ENCODE data around the gene APLN. TPM values are rescaled to one million over a fixed set of nuclear protein-coding genes. Genes with fewer than 3 reads are reported as not detected.

APLN gene
- total RNA-seq = 0.32 and 0.39 TPM in 2 replicates

GRCh38 chrX:129654652-129655546 lies at the start of gene APLN:
Gene APLN, minus strand, starts transcription at chrX:129654956. Its CDS starts 326 bp downstream, at chrX:129654630.
- Mint-ChIP-seq H3K4me3 (ENCODE audit: low read depth) (peak within 1 kb of the TSS; percentile 67), H3K9me3 (no peaks in the 10 kb centered on the region), H3K4me1 (ENCODE audit: low read depth) (peaks cover 3% of the 10 kb centered on the region), H3K27ac (no peak within 1 kb of the TSS), H3K36me3 (ENCODE audit: low read depth) (no peaks in the 10 kb centered on the region), H3K27me3 (ENCODE audit: low read depth) (peaks cover 25% of the 10 kb centered on the region)
- intact Hi-C loops (cut with micrococcal nuclease) = no loop called here
- DNase-seq (ENCODE audit: low spot score) = no peak

GRCh38 chrX:129704491-129704890 lies 49.7 kb upstream of the APLN start:
- intact Hi-C loops (cut with micrococcal nuclease) = no loop called here
- DNase-seq (ENCODE audit: low spot score) = no peak
- no peak overlapping the region for H3K4me3 Mint-ChIP-seq (ENCODE audit: low read depth)
- H3K9me3 Mint-ChIP-seq = no peaks in the 10 kb centered on the region
- H3K36me3 Mint-ChIP-seq (ENCODE audit: low read depth) = no peaks in the 10 kb centered on the region
- peaks cover 1% of the 10 kb centered on the region for H3K27me3 Mint-ChIP-seq (ENCODE audit: low read depth)
- no peaks in the 10 kb centered on the region for H3K4me1 Mint-ChIP-seq (ENCODE audit: low read depth)
- no peak overlapping the region for H3K27ac Mint-ChIP-seq

GRCh38 chrX:129701624-129702069 lies 46.9 kb upstream of the APLN start:
- intact Hi-C loops (cut with micrococcal nuclease) = no loop called here
- no peak for DNase-seq (ENCODE audit: low spot score)
- H3K27me3 Mint-ChIP-seq (ENCODE audit: low read depth) = peaks cover 1% of the 10 kb centered on the region
- H3K27ac Mint-ChIP-seq = no peak overlapping the region
- no peaks in the 10 kb centered on the region for H3K4me1 Mint-ChIP-seq (ENCODE audit: low read depth)
- no peaks in the 10 kb centered on the region for H3K9me3 Mint-ChIP-seq
- no peak overlapping the region for H3K4me3 Mint-ChIP-seq (ENCODE audit: low read depth)
- H3K36me3 Mint-ChIP-seq (ENCODE audit: low read depth) = no peaks in the 10 kb centered on the region

GRCh38 chrX:129700536-129700935 lies 45.8 kb upstream of the APLN start:
- intact Hi-C loops (cut with micrococcal nuclease) = no loop called here
- no peaks in the 10 kb centered on the region for H3K9me3 Mint-ChIP-seq
- no peaks in the 10 kb centered on the region for H3K4me1 Mint-ChIP-seq (ENCODE audit: low read depth)
- peaks cover 1% of the 10 kb centered on the region for H3K27me3 Mint-ChIP-seq (ENCODE audit: low read depth)
- no peak for DNase-seq (ENCODE audit: low spot score)
- no peaks in the 10 kb centered on the region for H3K36me3 Mint-ChIP-seq (ENCODE audit: low read depth)
- H3K27ac Mint-ChIP-seq = no peak overlapping the region
- H3K4me3 Mint-ChIP-seq (ENCODE audit: low read depth) = no peak overlapping the region

GRCh38 chrX:129698150-129698549 lies 43.4 kb upstream of the APLN start:
- no peaks in the 10 kb centered on the region for H3K4me1 Mint-ChIP-seq (ENCODE audit: low read depth)
- intact Hi-C loops (cut with micrococcal nuclease) = no loop called here
- H3K27me3 Mint-ChIP-seq (ENCODE audit: low read depth) = peaks cover 1% of the 10 kb centered on the region
- DNase-seq (ENCODE audit: low spot score) = no peak
- no peaks in the 10 kb centered on the region for H3K36me3 Mint-ChIP-seq (ENCODE audit: low read depth)
- H3K4me3 Mint-ChIP-seq (ENCODE audit: low read depth) = no peak overlapping the region
- no peaks in the 10 kb centered on the region for H3K9me3 Mint-ChIP-seq
- no peak overlapping the region for H3K27ac Mint-ChIP-seq

GRCh38 chrX:129697204-129697829 lies 42.6 kb upstream of the APLN start:
- intact Hi-C loops (cut with micrococcal nuclease) = no loop called here
- DNase-seq (ENCODE audit: low spot score) = no peak
- Mint-ChIP-seq H3K9me3 (no peaks in the 10 kb centered on the region), H3K4me3 (ENCODE audit: low read depth) (no peak overlapping the region), H3K36me3 (ENCODE audit: low read depth) (no peaks in the 10 kb centered on the region), H3K27me3 (ENCODE audit: low read depth) (peaks cover 1% of the 10 kb centered on the region), H3K4me1 (ENCODE audit: low read depth) (no peaks in the 10 kb centered on the region), H3K27ac (no peak overlapping the region)

GRCh38 chrX:129696463-129697155 lies 41.9 kb upstream of the APLN start:
- no peak overlapping the region for H3K27ac Mint-ChIP-seq
- H3K9me3 Mint-ChIP-seq = no peaks in the 10 kb centered on the region
- no peaks in the 10 kb centered on the region for H3K4me1 Mint-ChIP-seq (ENCODE audit: low read depth)
- DNase-seq (ENCODE audit: low spot score) = no peak
- intact Hi-C loops (cut with micrococcal nuclease) = no loop called here
- peaks cover 1% of the 10 kb centered on the region for H3K27me3 Mint-ChIP-seq (ENCODE audit: low read depth)
- no peak overlapping the region for H3K4me3 Mint-ChIP-seq (ENCODE audit: low read depth)
- H3K36me3 Mint-ChIP-seq (ENCODE audit: low read depth) = no peaks in the 10 kb centered on the region

GRCh38 chrX:129695937-129696336 lies 41.2 kb upstream of the APLN start:
- Mint-ChIP-seq H3K9me3 (no peaks in the 10 kb centered on the region), H3K4me1 (ENCODE audit: low read depth) (no peaks in the 10 kb centered on the region), H3K4me3 (ENCODE audit: low read depth) (no peak overlapping the region), H3K36me3 (ENCODE audit: low read depth) (no peaks in the 10 kb centered on the region), H3K27me3 (ENCODE audit: low read depth) (peaks cover 1% of the 10 kb centered on the region), H3K27ac (no peak overlapping the region)
- DNase-seq (ENCODE audit: low spot score) = no peak
- intact Hi-C loops (cut with micrococcal nuclease) = no loop called here

- intact Hi-C loops (cut with micrococcal nuclease) = no loop called here
- Mint-ChIP-seq H3K27me3 (ENCODE audit: low read depth) (peaks cover 1% of the 10 kb centered on the region), H3K4me3 (ENCODE audit: low read depth) (no peak overlapping the region), H3K27ac (no peak overlapping the region), H3K36me3 (ENCODE audit: low read depth) (no peaks in the 10 kb centered on the region), H3K9me3 (no peaks in the 10 kb centered on the region), H3K4me1 (ENCODE audit: low read depth) (no peaks in the 10 kb centered on the region)
- DNase-seq (ENCODE audit: low spot score) = no peak
Measured at GRCh38 chrX:129695535-129695934, 40.8 kb upstream of the APLN start.

GRCh38 chrX:129694805-129695204 lies 40.0 kb upstream of the APLN start:
- intact Hi-C loops (cut with micrococcal nuclease) = no loop called here
- H3K27ac Mint-ChIP-seq = no peak overlapping the region
- no peak overlapping the region for H3K4me3 Mint-ChIP-seq (ENCODE audit: low read depth)
- no peaks in the 10 kb centered on the region for H3K9me3 Mint-ChIP-seq
- DNase-seq (ENCODE audit: low spot score) = no peak
- H3K27me3 Mint-ChIP-seq (ENCODE audit: low read depth) = peaks cover 1% of the 10 kb centered on the region
- no peaks in the 10 kb centered on the region for H3K4me1 Mint-ChIP-seq (ENCODE audit: low read depth)
- H3K36me3 Mint-ChIP-seq (ENCODE audit: low read depth) = no peaks in the 10 kb centered on the region

GRCh38 chrX:129693354-129693753 lies 38.6 kb upstream of the APLN start:
- no peak overlapping the region for H3K4me3 Mint-ChIP-seq (ENCODE audit: low read depth)
- no peaks in the 10 kb centered on the region for H3K36me3 Mint-ChIP-seq (ENCODE audit: low read depth)
- intact Hi-C loops (cut with micrococcal nuclease) = no loop called here
- H3K27me3 Mint-ChIP-seq (ENCODE audit: low read depth) = no peaks in the 10 kb centered on the region
- no peak for DNase-seq (ENCODE audit: low spot score)
- H3K27ac Mint-ChIP-seq = no peak overlapping the region
- no peaks in the 10 kb centered on the region for H3K9me3 Mint-ChIP-seq
- H3K4me1 Mint-ChIP-seq (ENCODE audit: low read depth) = no peaks in the 10 kb centered on the region

- no peaks in the 10 kb centered on the region for H3K27me3 Mint-ChIP-seq (ENCODE audit: low read depth)
Measured at GRCh38 chrX:129690435-129690834, 35.7 kb upstream of the APLN start.

GRCh38 chrX:129689796-129690195 lies 35.0 kb upstream of the APLN start:
- DNase-seq (ENCODE audit: low spot score) = no peak

More at GRCh38 chrX:129690435-129690834, 35.7 kb upstream of the APLN start:
- no peak for DNase-seq (ENCODE audit: low spot score)
- Mint-ChIP-seq H3K36me3 (ENCODE audit: low read depth) (no peaks in the 10 kb centered on the region), H3K4me3 (ENCODE audit: low read depth) (no peak overlapping the region), H3K4me1 (ENCODE audit: low read depth) (no peaks in the 10 kb centered on the region), H3K27ac (no peak overlapping the region), H3K9me3 (no peaks in the 10 kb centered on the region)
- intact Hi-C loops (cut with micrococcal nuclease) = no loop called here

More at GRCh38 chrX:129689796-129690195, 35.0 kb upstream of the APLN start:
- intact Hi-C loops (cut with micrococcal nuclease) = no loop called here
- Mint-ChIP-seq H3K4me1 (ENCODE audit: low read depth) (no peaks in the 10 kb centered on the region), H3K9me3 (no peaks in the 10 kb centered on the region), H3K36me3 (ENCODE audit: low read depth) (no peaks in the 10 kb centered on the region), H3K27ac (no peak overlapping the region), H3K27me3 (ENCODE audit: low read depth) (no peaks in the 10 kb centered on the region), H3K4me3 (ENCODE audit: low read depth) (no peak overlapping the region)
